RPMI7951 (cell line): ENCODE measurements around the gene PRAMEF7. TPM values are rescaled to one million over a fixed set of nuclear protein-coding genes. Genes with fewer than 3 reads are reported as not detected.
"Not testable (repeated sequence)": the region's sequence is repeated elsewhere in the genome, so short reads cannot be mapped to it uniquely, and the experiment has no call there.

ENCODE experiments used
- DNase-seq: peaks from one replicate; pipeline ENCODE4 v3.0.0-alpha.2; 2012; ENCODE audit warnings: low read depth
- total RNA-seq: library from RNA; depleted of rRNA; stranded (reverse); fragments of >200 nt; shearing (Covaris generic); gene quantifications from 2 replicates; pipeline ENCODE4 v1.2.3, GENCODE V29; 2014; rRNA removed

Gene PRAMEF7
- not detected in 2 replicates for total RNA-seq

- not testable (repeated sequence) for DNase-seq
Observed at GRCh38 chr1:12916310-12916709, at the start of gene PRAMEF7. Gene PRAMEF7 (plus strand): TSS chr1:12916610. CDS start chr1:12917693, 1,083 bp downstream.

DNA sequence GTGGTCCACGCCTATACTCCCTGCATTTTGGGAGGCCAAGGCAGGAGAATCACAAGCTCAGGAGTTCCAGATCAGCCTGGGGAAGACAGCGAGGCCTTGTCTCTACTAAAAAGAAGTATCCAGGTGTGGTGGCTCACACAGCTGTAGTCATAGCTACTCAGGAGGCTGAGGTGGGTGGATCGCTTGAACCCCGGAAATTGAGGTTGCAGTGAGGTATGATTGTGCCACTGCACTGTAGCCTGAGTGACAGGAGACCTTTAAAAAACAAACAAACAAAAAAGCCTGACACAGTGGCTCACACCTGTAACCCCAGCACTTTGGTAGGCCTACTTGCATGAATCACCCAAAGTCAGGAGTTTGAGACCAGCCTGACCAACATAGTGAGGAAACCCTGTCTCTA lies 38.0 kb upstream of the PRAMEF7 start:
- DNase-seq = not testable (repeated sequence)

GRCh38 chr1:12886101-12886500 lies 30.3 kb upstream of the PRAMEF7 start, which contains the start of gene PRAMEF4:
Gene PRAMEF4 (minus strand): TSS chr1:12886201. CDS start chr1:12883394, 2,807 bp downstream.
- not testable (repeated sequence) for DNase-seq

DNA sequence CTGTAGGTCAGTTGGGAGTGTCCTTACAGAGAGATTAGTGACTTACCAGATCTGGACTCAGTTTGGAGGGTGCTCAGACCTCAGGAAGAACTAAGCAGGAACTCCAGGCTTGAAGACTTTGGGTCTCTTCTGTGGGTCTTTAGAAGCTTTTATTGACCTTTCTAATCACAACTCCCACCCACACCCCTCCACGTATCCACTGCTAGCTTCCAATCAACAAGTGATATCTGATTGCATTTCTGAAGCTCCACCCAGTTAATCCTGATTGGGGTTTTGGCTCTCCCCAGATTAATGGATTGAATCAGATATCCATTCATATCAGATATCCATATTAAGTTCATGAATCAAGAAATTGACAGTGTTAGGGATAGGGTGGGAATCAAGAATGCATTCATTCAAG lies 18.2 kb upstream of the PRAMEF7 start, which contains the start of gene PRAMEF10:
TSS of gene PRAMEF10 (minus strand) at position 101 of the 400 bp plus-strand sequence. CDS start 2,423 bp downstream, outside the sequence.
- not testable (repeated sequence) for DNase-seq

DNA sequence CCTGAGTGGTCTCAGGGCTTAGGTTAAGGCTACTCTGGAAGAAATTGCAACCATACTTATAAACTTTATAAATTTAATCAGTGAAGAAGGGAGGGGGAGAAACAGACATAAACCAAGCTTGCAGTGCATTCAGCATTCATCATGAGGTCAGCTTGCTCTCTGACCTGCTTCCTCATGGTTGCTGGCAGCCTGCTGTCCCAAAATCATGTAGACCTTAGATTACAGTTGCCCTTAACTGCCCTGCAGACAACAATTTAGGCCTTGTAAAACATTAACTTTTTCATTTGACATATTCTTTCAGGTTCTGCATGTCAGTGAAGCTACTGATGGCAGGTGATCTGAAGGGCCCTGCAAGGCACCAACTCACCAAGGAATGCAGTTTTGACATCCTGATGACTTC lies 17.2 kb upstream of the PRAMEF7 start:
- not testable (repeated sequence) for DNase-seq

GRCh38 chr1:12903793-12904572 lies 12.4 kb upstream of the PRAMEF7 start:
- DNase-seq = not testable (repeated sequence)

- not testable (repeated sequence) for DNase-seq
Observed at GRCh38 chr1:12921749-12922148, 5.3 kb downstream of the PRAMEF7 start.

DNA sequence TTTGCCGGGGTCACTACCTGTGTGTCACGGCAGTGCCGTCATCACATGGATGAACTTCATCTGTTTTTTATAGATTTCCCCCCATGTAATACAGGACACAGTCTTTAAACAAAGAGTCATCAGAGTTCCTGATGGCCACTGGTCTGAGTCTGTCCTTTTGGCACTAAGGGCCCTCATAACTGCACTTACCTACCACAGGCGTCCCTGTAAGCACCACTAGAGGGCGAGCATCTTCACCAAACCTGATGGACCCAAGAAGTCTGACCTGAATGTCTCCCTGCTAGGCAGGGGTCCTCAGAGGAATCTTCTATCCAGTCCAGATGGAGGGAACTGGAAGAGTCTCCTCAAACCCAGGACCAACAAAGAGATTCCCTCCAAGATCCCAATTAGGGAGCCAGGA lies 8.0 kb downstream of the PRAMEF7 start:
- DNase-seq = not testable (repeated sequence)

DNA sequence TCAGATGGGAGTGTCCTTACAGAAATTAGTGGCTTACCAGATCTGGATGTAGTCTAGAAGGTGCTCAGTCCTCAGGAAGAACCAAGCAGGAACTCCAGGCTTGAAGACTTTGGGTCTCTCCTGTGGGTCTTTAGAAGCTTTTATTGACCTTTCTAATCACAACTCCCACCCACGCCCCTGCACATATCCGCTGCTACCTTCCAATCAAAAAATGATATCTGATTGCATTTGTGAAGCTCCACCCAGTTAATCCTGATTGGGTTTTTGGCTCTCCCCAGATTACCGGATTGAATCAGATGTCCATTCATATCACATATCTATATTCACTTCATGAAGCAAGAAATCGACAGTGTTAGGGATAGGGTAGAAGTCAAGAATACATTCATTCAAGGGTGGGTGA lies 31.1 kb downstream of the PRAMEF7 start, which contains the start of gene PRAMEF6:
TSS of gene PRAMEF6 (minus strand) at position 101 of the 400 bp plus-strand sequence. CDS start 5,062 bp downstream, outside the sequence.
- not testable (repeated sequence) for DNase-seq

Other genes starting within 250 kb of the PRAMEF7 start
- not detected in 2 replicates for gene AADACL3, start 200.5 kb upstream of the PRAMEF7 start, total RNA-seq
- gene CFAP107, start 170.4 kb upstream of the PRAMEF7 start, total RNA-seq = not detected in 2 replicates
- gene PRAMEF12, start 142.9 kb upstream of the PRAMEF7 start, total RNA-seq = not detected in 2 replicates
- gene PRAMEF1, start 125.2 kb upstream of the PRAMEF7 start, total RNA-seq = not detected in 2 replicates
- gene PRAMEF11, start 85.2 kb upstream of the PRAMEF7 start, total RNA-seq = not detected in 2 replicates
- 0.12 TPM in 1 of 2 replicates, not detected in the other for gene HNRNPCL1, start 67.9 kb upstream of the PRAMEF7 start, total RNA-seq
- gene PRAMEF2, start 59.5 kb upstream of the PRAMEF7 start, total RNA-seq = not detected in 2 replicates
- not detected in 2 replicates for gene PRAMEF4, start 30.4 kb upstream of the PRAMEF7 start, total RNA-seq
- gene PRAMEF10, start 18.3 kb upstream of the PRAMEF7 start, total RNA-seq = not detected in 2 replicates
- gene PRAMEF6, start 31.0 kb downstream of the PRAMEF7 start, total RNA-seq = not detected in 2 replicates
- not detected in 2 replicates for gene PRAMEF27, start 140.0 kb downstream of the PRAMEF7 start, total RNA-seq
- gene HNRNPCL3, start 144.2 kb downstream of the PRAMEF7 start, total RNA-seq = not detected in 2 replicates
- not detected in 2 replicates for gene PRAMEF25, start 154.2 kb downstream of the PRAMEF7 start, total RNA-seq
- gene HNRNPCL2, start 200.2 kb downstream of the PRAMEF7 start, total RNA-seq = not detected in 2 replicates
- gene PRAMEF26, start 239.4 kb downstream of the PRAMEF7 start, total RNA-seq = not detected in 2 replicates
- not detected in 2 replicates for gene HNRNPCL4, start 249.0 kb downstream of the PRAMEF7 start, total RNA-seq